Measurements from ENCODE around the gene HECW1. TPM values are rescaled to one million over a fixed set of nuclear protein-coding genes. Genes with fewer than 3 reads are reported as not detected.

The HECW1 gene
- total RNA-seq, 2 experiments from 2014 or later = not detected

DNA sequence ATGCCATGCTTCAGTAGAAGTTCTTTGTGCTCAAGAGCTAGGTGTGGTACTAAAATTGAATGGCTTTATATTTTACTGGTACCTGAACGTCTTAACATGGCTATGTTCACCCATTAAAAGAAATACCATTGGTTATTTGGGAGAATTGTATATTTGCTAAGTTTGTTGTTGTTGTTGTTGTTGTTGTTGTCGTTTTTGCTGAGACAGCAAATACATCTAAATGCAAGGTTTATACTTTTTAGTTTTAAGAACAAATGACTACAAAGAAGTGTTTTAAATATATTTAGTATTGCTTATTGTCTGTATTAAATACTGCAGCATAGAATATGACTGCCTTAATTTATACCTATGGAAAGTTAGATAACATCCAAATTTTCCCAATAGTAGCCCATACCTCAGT, 66.9 kb downstream of the HECW1 start:
- H3K36me3 Mint-ChIP-seq (ENCODE audit: low read depth) = no peaks in the 10 kb centered on the region
- POLR2A ChIA-PET = interaction anchor here (0.6 kb wide), 1 partner anchor 112 kb away, joined by 4 read pairs; no protein-coding TSS in a partner anchor
- intact Hi-C loops (cut with micrococcal nuclease) = no loop called here
- no peak overlapping the region for H3K4me3 Mint-ChIP-seq
- TF ChIP-seq, protein P1, sequence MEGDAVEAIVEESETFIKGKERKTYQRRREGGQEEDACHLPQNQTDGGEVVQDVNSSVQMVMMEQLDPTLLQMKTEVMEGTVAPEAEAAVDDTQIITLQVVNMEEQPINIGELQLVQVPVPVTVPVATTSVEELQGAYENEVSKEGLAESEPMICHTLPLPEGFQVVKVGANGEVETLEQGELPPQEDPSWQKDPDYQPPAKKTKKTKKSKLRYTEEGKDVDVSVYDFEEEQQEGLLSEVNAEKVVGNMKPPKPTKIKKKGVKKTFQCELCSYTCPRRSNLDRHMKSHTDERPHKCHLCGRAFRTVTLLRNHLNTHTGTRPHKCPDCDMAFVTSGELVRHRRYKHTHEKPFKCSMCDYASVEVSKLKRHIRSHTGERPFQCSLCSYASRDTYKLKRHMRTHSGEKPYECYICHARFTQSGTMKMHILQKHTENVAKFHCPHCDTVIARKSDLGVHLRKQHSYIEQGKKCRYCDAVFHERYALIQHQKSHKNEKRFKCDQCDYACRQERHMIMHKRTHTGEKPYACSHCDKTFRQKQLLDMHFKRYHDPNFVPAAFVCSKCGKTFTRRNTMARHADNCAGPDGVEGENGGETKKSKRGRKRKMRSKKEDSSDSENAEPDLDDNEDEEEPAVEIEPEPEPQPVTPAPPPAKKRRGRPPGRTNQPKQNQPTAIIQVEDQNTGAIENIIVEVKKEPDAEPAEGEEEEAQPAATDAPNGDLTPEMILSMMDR (IDR thresholded peaks at IDR 0.05) = no peak
- H3K27ac Mint-ChIP-seq = no peak overlapping the region
- ATAC-seq = no peak
- DNase-seq = no peak
- no peaks in the 10 kb centered on the region for H3K4me1 Mint-ChIP-seq (ENCODE audit: low read depth)
- peaks cover 4% of the 10 kb centered on the region for H3K27me3 Mint-ChIP-seq
- CTCF ChIA-PET = no interaction called here
- no peaks in the 10 kb centered on the region for H3K9me3 Mint-ChIP-seq

DNA sequence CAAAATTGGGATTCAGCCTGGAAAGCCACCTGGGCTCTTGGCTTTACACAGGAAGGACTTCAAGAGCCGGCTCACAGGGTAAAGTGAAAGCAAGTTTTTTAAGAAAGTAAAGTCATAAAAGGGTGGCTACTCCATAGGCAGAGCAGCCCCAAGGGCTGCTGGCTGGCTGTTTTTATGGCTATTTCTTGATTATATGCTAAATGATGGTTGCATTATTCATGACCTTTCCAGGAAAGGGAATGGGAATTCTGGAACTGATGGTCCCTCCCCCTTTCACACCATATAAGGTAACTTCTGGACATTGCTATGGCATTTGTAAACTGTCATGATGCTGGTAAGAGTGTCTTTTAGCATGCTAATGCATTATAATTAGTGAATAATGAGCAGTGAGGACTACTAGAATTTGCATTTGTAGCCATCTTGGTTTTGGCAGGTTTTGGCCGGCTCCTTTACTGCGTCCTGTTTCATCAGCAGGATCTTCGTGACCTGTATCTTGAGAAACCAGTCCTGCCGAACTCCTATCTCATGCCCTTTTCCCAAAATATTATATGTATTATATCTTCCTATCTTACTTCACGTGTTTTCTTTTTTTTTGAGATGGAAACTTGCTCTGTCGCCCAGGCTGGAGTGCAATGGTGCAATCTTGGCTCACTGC, 80.5 kb downstream of the HECW1 start:
- intact Hi-C loops (cut with micrococcal nuclease) = no loop called here
- ChIA-PET POLR2A (no interaction called here), CTCF (no interaction called here)
- TF ChIP-seq, protein P1 (IDR thresholded peaks at IDR 0.05) = no peak
- Mint-ChIP-seq H3K4me3 (no peak overlapping the region), H3K4me1 (ENCODE audit: low read depth) (no peaks in the 10 kb centered on the region), H3K27me3 (peaks cover 13% of the 10 kb centered on the region), H3K27ac (no peak overlapping the region), H3K9me3 (no peaks in the 10 kb centered on the region), H3K36me3 (ENCODE audit: low read depth) (no peaks in the 10 kb centered on the region)
- no peak for ATAC-seq
- no peak for DNase-seq

DNA sequence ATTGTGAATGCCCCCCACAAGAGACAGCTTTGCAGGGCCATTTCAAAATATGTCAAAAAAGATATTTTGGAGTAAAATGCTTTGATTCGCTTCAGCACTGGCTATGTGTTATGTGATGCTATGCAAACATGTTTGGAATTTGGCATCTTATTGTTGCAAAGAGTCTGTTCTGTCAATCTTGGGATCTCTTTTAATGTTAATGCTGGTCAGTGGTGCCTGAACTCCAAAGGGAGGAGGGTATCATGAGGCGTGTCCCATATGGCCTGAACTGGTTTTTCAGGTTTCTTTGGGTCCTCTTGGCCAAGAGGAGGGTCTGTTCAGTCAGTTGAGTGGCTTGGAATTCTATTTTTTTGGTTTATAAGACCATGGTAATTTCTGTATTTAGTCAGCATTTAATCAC, 81.4 kb downstream of the HECW1 start:
- Mint-ChIP-seq H3K9me3 (no peaks in the 10 kb centered on the region), H3K27ac (no peak overlapping the region), H3K27me3 (peaks cover 12% of the 10 kb centered on the region), H3K4me3 (no peak overlapping the region), H3K36me3 (ENCODE audit: low read depth) (no peaks in the 10 kb centered on the region), H3K4me1 (ENCODE audit: low read depth) (no peaks in the 10 kb centered on the region)
- intact Hi-C loops (cut with micrococcal nuclease) = no loop called here
- ChIA-PET POLR2A (interaction anchor here (0.6 kb wide), 1 partner anchor 354 kb away, joined by 3 read pairs; no protein-coding TSS in a partner anchor), CTCF (no interaction called here)
- ATAC-seq (no peak), DNase-seq (no peak)
- TF ChIP-seq, protein P1 (IDR thresholded peaks at IDR 0.05) = no peak

DNA sequence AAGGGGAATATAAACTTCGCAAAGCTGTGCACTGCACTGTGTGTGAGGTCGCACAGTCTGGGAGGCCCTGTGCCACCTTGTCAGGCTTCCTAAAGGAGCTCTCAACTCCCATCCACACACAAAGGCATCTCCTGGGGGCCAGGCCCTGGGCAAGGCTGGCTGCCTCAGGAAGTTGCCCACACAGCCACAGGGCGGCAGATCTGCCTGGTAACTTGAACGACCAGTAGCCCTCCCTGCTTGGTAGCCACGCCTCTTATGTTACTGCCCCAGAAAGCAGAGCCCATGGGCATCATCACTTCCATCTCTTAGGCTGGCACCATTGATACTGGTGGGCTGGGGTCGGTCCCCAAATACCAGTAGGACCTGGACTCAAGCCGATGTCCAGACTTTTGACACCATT, 82.8 kb downstream of the HECW1 start:
- TF ChIP-seq, protein P1 (IDR thresholded peaks at IDR 0.05) = no peak
- DNase-seq = no peak
- Mint-ChIP-seq H3K9me3 (no peaks in the 10 kb centered on the region), H3K36me3 (ENCODE audit: low read depth) (no peaks in the 10 kb centered on the region), H3K4me3 (no peak overlapping the region), H3K27ac (no peak overlapping the region), H3K27me3 (peaks cover 13% of the 10 kb centered on the region), H3K4me1 (ENCODE audit: low read depth) (no peaks in the 10 kb centered on the region)
- ATAC-seq = no peak
- CTCF ChIA-PET = no interaction called here
- intact Hi-C loops (cut with micrococcal nuclease) = no loop called here
- POLR2A ChIA-PET = no interaction called here

DNA sequence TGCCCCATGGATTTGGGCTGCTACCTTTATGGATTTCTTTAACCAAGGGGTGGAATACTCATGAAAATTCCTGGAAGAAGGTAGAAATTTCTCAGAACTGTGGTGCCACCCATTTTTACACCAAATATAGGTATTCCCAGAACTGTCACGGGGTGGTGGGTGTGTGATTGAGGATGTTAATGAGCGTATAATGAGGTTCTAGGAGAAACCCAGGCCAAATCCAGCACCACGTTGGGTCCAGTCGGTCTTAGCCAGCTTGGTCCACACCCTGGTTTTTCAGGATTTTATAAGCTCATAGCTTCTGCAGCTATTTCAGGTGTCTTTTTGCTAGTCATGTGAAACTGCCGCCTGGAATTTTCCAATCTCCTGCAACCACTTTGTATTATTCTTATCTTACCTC, 83.3 kb downstream of the HECW1 start:
- Mint-ChIP-seq H3K9me3 (no peaks in the 10 kb centered on the region), H3K4me3 (no peak overlapping the region), H3K27ac (no peak overlapping the region), H3K36me3 (ENCODE audit: low read depth) (no peaks in the 10 kb centered on the region), H3K27me3 (peaks cover 15% of the 10 kb centered on the region), H3K4me1 (ENCODE audit: low read depth) (no peaks in the 10 kb centered on the region)
- ATAC-seq = no peak
- DNase-seq = no peak
- intact Hi-C loops (cut with micrococcal nuclease) = no loop called here
- CTCF ChIA-PET = no interaction called here
- TF ChIP-seq, protein P1 (IDR thresholded peaks at IDR 0.05) = no peak
- POLR2A ChIA-PET = no interaction called here

Measured in activated CD8-positive, alpha-beta T cell treated with anti-CD3 and anti-CD28 coated beads for 36 hours (primary cell).